ENCODE data around the gene ZNF655. TPM values are rescaled to one million over a fixed set of nuclear protein-coding genes. Genes with fewer than 3 reads are reported as not detected.

ZNF655 gene
- 85.0 and 85.6 TPM in 2 replicates for total RNA-seq

GRCh38 chr7:99558306-99559174 is at the start of gene ZNF655:
ZNF655 (plus strand) TSS chr7:99558642; CDS start chr7:99560560, 1,918 bp downstream.

GRCh38 chr7:99551767-99552463 is 6.5 kb upstream of the ZNF655 start, which contains the start of gene FAM200A:
FAM200A (minus strand) TSS chr7:99552114; CDS start chr7:99548407, 3,707 bp downstream.

GRCh38 chr7:99597762-99598501 is 39.5 kb downstream of the ZNF655 start, which contains the start of gene TMEM225B:
TMEM225B (plus strand) TSS chr7:99598267; CDS start chr7:99604389, 6,122 bp downstream.

GRCh38 chr7:99616359-99617191 is 58.1 kb downstream of the ZNF655 start, which contains the start of gene ZSCAN25:
ZSCAN25 (plus strand) TSS chr7:99616946; CDS start chr7:99619607, 2,661 bp downstream.

Other genes with a start within 250 kb of the ZNF655 start
- gene ARPC1A, start 232.7 kb upstream of the ZNF655 start, total RNA-seq = 114 and 181 TPM in 2 replicates
- gene ARPC1B, start 183.9 kb upstream of the ZNF655 start, total RNA-seq = 170 and 448 TPM in 2 replicates
- 31.4 and 51.6 TPM in 2 replicates for gene PDAP1, start 150.0 kb upstream of the ZNF655 start, total RNA-seq
- gene BUD31, start 149.7 kb upstream of the ZNF655 start, total RNA-seq = 68.5 and 89.9 TPM in 2 replicates
- gene PTCD1, start 119.8 kb upstream of the ZNF655 start, total RNA-seq = 5.4 and 5.5 TPM in 2 replicates
- 18.4 and 27.5 TPM in 2 replicates for gene CPSF4, start 119.7 kb upstream of the ZNF655 start, total RNA-seq
- gene ATP5MF, start 92.5 kb upstream of the ZNF655 start, total RNA-seq = 260 and 553 TPM in 2 replicates
- 5.3 and 5.9 TPM in 2 replicates for gene ZNF789, start 85.8 kb upstream of the ZNF655 start, total RNA-seq
- 17.9 and 32.2 TPM in 2 replicates for gene ZNF394, start 58.4 kb upstream of the ZNF655 start, total RNA-seq
- 12.1 and 14.9 TPM in 2 replicates for gene ZKSCAN5, start 54.0 kb upstream of the ZNF655 start, total RNA-seq
- gene FAM200A, start 6.5 kb upstream of the ZNF655 start, total RNA-seq = 7.8 and 9.0 TPM in 2 replicates
- 5.5 TPM in 1 of 2 replicates, not detected in the other for gene TMEM225B, start 39.6 kb downstream of the ZNF655 start, total RNA-seq
- gene ZSCAN25, start 58.3 kb downstream of the ZNF655 start, total RNA-seq = 21.0 and 28.3 TPM in 2 replicates
- under 0.01 TPM in 1 of 2 replicates, not detected in the other for gene CYP3A5, start 121.4 kb downstream of the ZNF655 start, total RNA-seq
- gene CYP3A7, start 176.6 kb downstream of the ZNF655 start, total RNA-seq = 0.22 TPM in 1 of 2 replicates, not detected in the other
- not detected in 2 replicates for gene CYP3A4, start 225.5 kb downstream of the ZNF655 start, total RNA-seq

All from placental epithelial cell (primary cell).